C4-2B (cell line): Measurements from ENCODE around the gene PREP.

Source experiments
- ZFX ChIP-seq: fragments of 450-650 bp; IDR thresholded peaks from 2 replicates; pipeline ENCODE4 v1.6.1; 2017
- TF ChIP-seq, protein P1 (sequence below): fragments of 450-650 bp; conservative IDR thresholded peaks from 2 replicates; pipeline ENCODE4 v1.5.1; 2017; ENCODE audit warnings: mild to moderate bottlenecking

GRCh38 chr6:105382496-105382895, 20.4 kb downstream of the PREP start:
- TF ChIP-seq, protein P1, sequence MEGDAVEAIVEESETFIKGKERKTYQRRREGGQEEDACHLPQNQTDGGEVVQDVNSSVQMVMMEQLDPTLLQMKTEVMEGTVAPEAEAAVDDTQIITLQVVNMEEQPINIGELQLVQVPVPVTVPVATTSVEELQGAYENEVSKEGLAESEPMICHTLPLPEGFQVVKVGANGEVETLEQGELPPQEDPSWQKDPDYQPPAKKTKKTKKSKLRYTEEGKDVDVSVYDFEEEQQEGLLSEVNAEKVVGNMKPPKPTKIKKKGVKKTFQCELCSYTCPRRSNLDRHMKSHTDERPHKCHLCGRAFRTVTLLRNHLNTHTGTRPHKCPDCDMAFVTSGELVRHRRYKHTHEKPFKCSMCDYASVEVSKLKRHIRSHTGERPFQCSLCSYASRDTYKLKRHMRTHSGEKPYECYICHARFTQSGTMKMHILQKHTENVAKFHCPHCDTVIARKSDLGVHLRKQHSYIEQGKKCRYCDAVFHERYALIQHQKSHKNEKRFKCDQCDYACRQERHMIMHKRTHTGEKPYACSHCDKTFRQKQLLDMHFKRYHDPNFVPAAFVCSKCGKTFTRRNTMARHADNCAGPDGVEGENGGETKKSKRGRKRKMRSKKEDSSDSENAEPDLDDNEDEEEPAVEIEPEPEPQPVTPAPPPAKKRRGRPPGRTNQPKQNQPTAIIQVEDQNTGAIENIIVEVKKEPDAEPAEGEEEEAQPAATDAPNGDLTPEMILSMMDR = no peak
- no peak for TF ChIP-seq ZFX
